ENCODE results near the gene HTR2A.

DNA sequence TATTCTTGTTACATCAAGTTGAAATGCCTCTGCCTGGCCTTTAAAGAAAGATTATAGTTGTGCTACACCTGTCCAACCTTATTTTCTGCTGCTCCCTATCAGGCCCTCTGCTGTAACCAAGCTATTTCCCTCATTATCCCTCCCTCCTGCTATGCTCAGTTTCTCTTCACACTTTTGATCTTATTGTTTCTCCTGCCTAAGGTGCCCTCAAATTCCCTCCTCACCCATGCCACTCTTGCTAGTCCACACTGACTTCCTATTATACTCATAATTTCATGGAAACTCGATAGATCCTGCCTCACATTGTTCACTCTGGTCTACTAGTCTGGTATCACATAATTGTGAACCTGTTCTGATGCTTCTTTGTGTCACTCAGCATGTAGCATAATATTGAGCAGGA, 80.5 kb downstream of the HTR2A start:
- no peak for TF ChIP-seq POLR2AphosphoS5 (IDR thresholded peaks at IDR 0.05)
- TF ChIP-seq, protein P1, sequence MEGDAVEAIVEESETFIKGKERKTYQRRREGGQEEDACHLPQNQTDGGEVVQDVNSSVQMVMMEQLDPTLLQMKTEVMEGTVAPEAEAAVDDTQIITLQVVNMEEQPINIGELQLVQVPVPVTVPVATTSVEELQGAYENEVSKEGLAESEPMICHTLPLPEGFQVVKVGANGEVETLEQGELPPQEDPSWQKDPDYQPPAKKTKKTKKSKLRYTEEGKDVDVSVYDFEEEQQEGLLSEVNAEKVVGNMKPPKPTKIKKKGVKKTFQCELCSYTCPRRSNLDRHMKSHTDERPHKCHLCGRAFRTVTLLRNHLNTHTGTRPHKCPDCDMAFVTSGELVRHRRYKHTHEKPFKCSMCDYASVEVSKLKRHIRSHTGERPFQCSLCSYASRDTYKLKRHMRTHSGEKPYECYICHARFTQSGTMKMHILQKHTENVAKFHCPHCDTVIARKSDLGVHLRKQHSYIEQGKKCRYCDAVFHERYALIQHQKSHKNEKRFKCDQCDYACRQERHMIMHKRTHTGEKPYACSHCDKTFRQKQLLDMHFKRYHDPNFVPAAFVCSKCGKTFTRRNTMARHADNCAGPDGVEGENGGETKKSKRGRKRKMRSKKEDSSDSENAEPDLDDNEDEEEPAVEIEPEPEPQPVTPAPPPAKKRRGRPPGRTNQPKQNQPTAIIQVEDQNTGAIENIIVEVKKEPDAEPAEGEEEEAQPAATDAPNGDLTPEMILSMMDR (IDR thresholded peaks at IDR 0.05), result no peak
- TF ChIP-seq POLR2A (IDR thresholded peaks at IDR 0.05; ENCODE audit: low read depth), result no peak
